Liver (tissue), 9 donors: Measurements from ENCODE around the gene KRT14. TPM values are rescaled to one million over a fixed set of nuclear protein-coding genes. Genes with fewer than 3 reads are reported as not detected.

Experiments
- DNase-seq: peaks from one replicate; pipeline ENCODE4 v3.0.0-alpha.2; 2017; ENCODE audit warnings: low spot score
- H3K27ac ChIP-seq, 2 donors: one replicate each; pipeline ENCODE4 v1.7.0; 2013; ENCODE audit warnings: inconsistent platforms in 2 of 2, low read length in 2 of 2, control low read depth in 1 of 2, low read depth in 1 of 2, mild to moderate bottlenecking in 1 of 2
- H3K27me3 ChIP-seq, 4 donors: one replicate each; pipeline versions ENCODE4 v1.6.1 to v1.7.0; 2013; ENCODE audit warnings: low read length in 3 of 4, inconsistent platforms in 1 of 4, mild to moderate bottlenecking in 1 of 4, moderate library complexity in 1 of 4; ENCODE audit not compliant: control insufficient read depth in 4 of 4, insufficient read depth in 4 of 4
- H3K36me3 ChIP-seq, 4 donors: one replicate each; pipeline versions ENCODE4 v1.6.1 to v1.7.0; 2013; ENCODE audit warnings: low read length in 3 of 4, mild to moderate bottlenecking in 3 of 4, low read depth in 1 of 4, moderate library complexity in 1 of 4; ENCODE audit not compliant: control insufficient read depth in 4 of 4, insufficient read depth in 3 of 4
- H3K4me1 ChIP-seq, 4 donors: one replicate each; pipeline versions ENCODE4 v1.6.1 to v1.7.0; 2013; ENCODE audit warnings: low read length in 3 of 4, mild to moderate bottlenecking in 3 of 4, moderate library complexity in 1 of 4; ENCODE audit not compliant: control insufficient read depth in 4 of 4, insufficient read depth in 4 of 4
- H3K4me3 ChIP-seq, 3 donors: one replicate each; pipeline versions ENCODE4 v1.6.1 to v1.7.0; 2013; ENCODE audit warnings: low read length in 3 of 3, control low read depth in 1 of 3, low read depth in 1 of 3, mild to moderate bottlenecking in 1 of 3
- H3K9ac ChIP-seq, 2 donors: one replicate each; pipeline ENCODE4 v1.7.0; 2013; ENCODE audit warnings: low read length in 2 of 2, mild to moderate bottlenecking in 2 of 2, moderate library complexity in 2 of 2, control low read depth in 1 of 2, low read depth in 1 of 2
- H3K9me3 ChIP-seq, 4 donors: one replicate each; pipeline versions ENCODE4 v1.6.1 to v1.7.0; 2013; ENCODE audit warnings: low read length in 3 of 4; ENCODE audit not compliant: control insufficient read depth in 4 of 4
- ATF3 ChIP-seq: IDR thresholded peaks from 2 replicates; pipeline ENCODE4 v1.6.1; 2016; ENCODE audit warnings: antibody characterized with exemption
- EGR1 ChIP-seq, 2 donors: IDR thresholded peaks; 2 replicates each; pipeline ENCODE4 v1.6.1; 2016 to 2018; ENCODE audit warnings: antibody characterized with exemption in 2 of 2, low read depth in 2 of 2
- FOXA1 ChIP-seq: IDR thresholded peaks from 2 replicates; pipeline ENCODE4 v1.6.1; 2016; ENCODE audit warnings: antibody characterized with exemption
- FOXA2 ChIP-seq: IDR thresholded peaks from 2 replicates; pipeline ENCODE4 v1.6.1; 2016; ENCODE audit warnings: antibody characterized with exemption
- HNF4A ChIP-seq, 2 donors: conservative IDR thresholded peaks; 2 replicates each; pipeline ENCODE4 v1.6.1; 2016; ENCODE audit warnings: antibody characterized with exemption in 2 of 2, mild to moderate bottlenecking in 2 of 2
- HNF4G ChIP-seq: IDR thresholded peaks from 2 replicates; pipeline ENCODE4 v1.6.1; 2016; ENCODE audit warnings: antibody characterized with exemption
- JUND ChIP-seq, 2 donors: IDR thresholded peaks; 2 replicates each; pipeline ENCODE4 v1.6.1; 2016; ENCODE audit warnings: antibody characterized with exemption in 2 of 2
- RXRA ChIP-seq, 2 donors: IDR thresholded peaks; 2 replicates each; pipeline ENCODE4 v1.6.1; 2017 to 2018; ENCODE audit warnings: antibody characterized with exemption in 2 of 2, mild to moderate bottlenecking in 1 of 2
- SP1 ChIP-seq: IDR thresholded peaks from 2 replicates; pipeline ENCODE4 v1.6.1; 2018; ENCODE audit warnings: antibody characterized with exemption, mild to moderate bottlenecking
- TAF1 ChIP-seq: conservative IDR thresholded peaks from 2 replicates; pipeline ENCODE4 v1.6.1; 2016; ENCODE audit warnings: antibody characterized with exemption, mild to moderate bottlenecking
- WGBS: extraction: QIAGEN DNeasy Blood & Tissue Kit; methylation state at CpG from one replicate; pipeline ENCODE4 v1.1.7; 2013; 5-methylcytosine and 5-hydroxymethylcytosine counted together
- polyA plus RNA-seq, 2 donors: library from polyadenylated mRNA; stranded (reverse) in 1 of 2; unstranded in 1 of 2; fragments of 200-250 nt in 1 of 2; fragments of >200 nt in 1 of 2; fragmentation: Nextera tagmentation in 1 of 2; extraction: Ambion mirVana in 1 of 2; gene quantifications; one replicate each; pipeline versions ENCODE4 v1.2.1 to v1.2.3, GENCODE V29; 2013 to 2015
- total RNA-seq, 2 donors: library from RNA; depleted of rRNA; stranded (reverse); fragments of >200 nt; gene quantifications; one replicate each; pipeline ENCODE4 v1.2.3, GENCODE V29; 2014
- TF ChIP-seq, protein P1 (sequence below): IDR thresholded peaks from 2 replicates; pipeline ENCODE4 v1.6.1; 2016; ENCODE audit warnings: antibody characterized with exemption, mild to moderate bottlenecking
- donor health status: healthy.
- donor health status: healthy.
- donor health status: healthy.
- donor health status: healthy.
- donor health status: healthy.

KRT14 gene
- total and polyA plus RNA-seq, 4 donors = not detected

- 46% methylated on average over 23 of the region's 23 CpGs for WGBS
- no peak overlapping the region for H3K4me3 ChIP-seq
- no peak overlapping the region for H3K27ac ChIP-seq
- DNase-seq = no peak
- H3K9ac ChIP-seq = no peak overlapping the region
- peaks cover 0 to 3% (median under 1%) of the 10 kb centered on the region in 4 donors for H3K9me3 ChIP-seq
- TF ChIP-seq HNF4G (no peak), EGR1 (IDR thresholded peaks at IDR 0.05; ENCODE audit: low read depth in 2 of 2) (no peak), SP1 (no peak), TAF1 (no peak)
- TF ChIP-seq, protein P1, sequence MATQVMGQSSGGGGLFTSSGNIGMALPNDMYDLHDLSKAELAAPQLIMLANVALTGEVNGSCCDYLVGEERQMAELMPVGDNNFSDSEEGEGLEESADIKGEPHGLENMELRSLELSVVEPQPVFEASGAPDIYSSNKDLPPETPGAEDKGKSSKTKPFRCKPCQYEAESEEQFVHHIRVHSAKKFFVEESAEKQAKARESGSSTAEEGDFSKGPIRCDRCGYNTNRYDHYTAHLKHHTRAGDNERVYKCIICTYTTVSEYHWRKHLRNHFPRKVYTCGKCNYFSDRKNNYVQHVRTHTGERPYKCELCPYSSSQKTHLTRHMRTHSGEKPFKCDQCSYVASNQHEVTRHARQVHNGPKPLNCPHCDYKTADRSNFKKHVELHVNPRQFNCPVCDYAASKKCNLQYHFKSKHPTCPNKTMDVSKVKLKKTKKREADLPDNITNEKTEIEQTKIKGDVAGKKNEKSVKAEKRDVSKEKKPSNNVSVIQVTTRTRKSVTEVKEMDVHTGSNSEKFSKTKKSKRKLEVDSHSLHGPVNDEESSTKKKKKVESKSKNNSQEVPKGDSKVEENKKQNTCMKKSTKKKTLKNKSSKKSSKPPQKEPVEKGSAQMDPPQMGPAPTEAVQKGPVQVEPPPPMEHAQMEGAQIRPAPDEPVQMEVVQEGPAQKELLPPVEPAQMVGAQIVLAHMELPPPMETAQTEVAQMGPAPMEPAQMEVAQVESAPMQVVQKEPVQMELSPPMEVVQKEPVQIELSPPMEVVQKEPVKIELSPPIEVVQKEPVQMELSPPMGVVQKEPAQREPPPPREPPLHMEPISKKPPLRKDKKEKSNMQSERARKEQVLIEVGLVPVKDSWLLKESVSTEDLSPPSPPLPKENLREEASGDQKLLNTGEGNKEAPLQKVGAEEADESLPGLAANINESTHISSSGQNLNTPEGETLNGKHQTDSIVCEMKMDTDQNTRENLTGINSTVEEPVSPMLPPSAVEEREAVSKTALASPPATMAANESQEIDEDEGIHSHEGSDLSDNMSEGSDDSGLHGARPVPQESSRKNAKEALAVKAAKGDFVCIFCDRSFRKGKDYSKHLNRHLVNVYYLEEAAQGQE = no peak
- peaks cover 0 to 5% (median 0%) of the 10 kb centered on the region in 4 donors for H3K27me3 ChIP-seq
- no peaks in the 10 kb centered on the region for H3K36me3 ChIP-seq
- H3K4me1 ChIP-seq = peaks cover 3 to 8% (median 6%) of the 10 kb centered on the region in 4 donors
Observed at GRCh38 chr17:41547921-41548843, 38.5 kb downstream of the KRT14 start.

DNA sequence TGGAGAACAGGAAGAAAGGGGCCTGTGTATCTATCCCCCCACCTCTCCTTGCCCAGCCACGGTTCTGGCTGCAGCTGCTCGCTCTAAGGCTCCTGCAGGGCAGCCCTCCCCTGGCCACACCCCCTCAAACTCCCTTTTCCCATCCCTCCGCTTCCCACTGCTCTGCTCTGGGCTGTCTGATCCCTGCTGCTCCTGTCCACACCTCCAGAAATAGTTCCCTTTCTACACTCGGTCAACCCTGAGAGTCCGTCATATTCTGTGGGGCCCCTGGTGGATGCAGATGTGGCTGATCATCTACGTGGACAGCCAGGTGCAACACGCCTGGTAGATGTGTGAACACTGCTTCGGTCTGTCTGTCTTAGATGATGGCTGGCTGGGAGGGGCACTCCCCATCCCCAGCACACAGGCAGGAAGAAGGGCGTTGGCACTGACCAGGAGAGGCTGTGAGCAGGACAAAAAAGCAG lies 39.3 kb downstream of the KRT14 start:
- Histone ChIP-seq H3K4me1 (peaks cover 3 to 8% (median 6%) of the 10 kb centered on the region in 4 donors), H3K27ac (no peak overlapping the region), H3K9ac (no peak overlapping the region), H3K9me3 (peaks cover 0 to 3% (median under 1%) of the 10 kb centered on the region in 4 donors), H3K4me3 (no peak overlapping the region), H3K27me3 (peaks cover 0 to 5% (median 0%) of the 10 kb centered on the region in 4 donors), H3K36me3 (no peaks in the 10 kb centered on the region)
- TF ChIP-seq, protein P1 = no peak
- TF ChIP-seq HNF4G = no peak
- TF ChIP-seq FOXA2 = no peak
- TF ChIP-seq FOXA1 = no peak
- TF ChIP-seq HNF4A (conservative IDR thresholded peaks at IDR 0.05) = no peak
- no peak for TF ChIP-seq JUND (IDR thresholded peaks at IDR 0.05)
- TF ChIP-seq ATF3 = no peak
- no peak for TF ChIP-seq RXRA (IDR thresholded peaks at IDR 0.05)
- TF ChIP-seq SP1 = no peak
- WGBS = 72% methylated on average over 9 of the region's 9 CpGs
- no peak for DNase-seq
